MM.1S (cell line): ENCODE data around the gene TAF11L10.
"Not testable (repeated sequence)": the region's sequence is repeated elsewhere in the genome, so short reads cannot be mapped to it uniquely, and the experiment has no call there.

ENCODE experiments used
- CTCF ChIP-seq: fragments of 300-600 bp; sonication (generic); IDR thresholded peaks from 2 replicates; pipeline ENCODE4 v1.5.1; 2016; ENCODE audit warnings: antibody characterized with exemption, low read length, mixed read lengths
- EZH2 ChIP-seq: fragments of 300-600 bp; sonication (generic); optimal IDR thresholded peaks from 2 replicates; pipeline ENCODE3; 2017; ENCODE audit warnings: low read depth, mild to moderate bottlenecking, antibody characterized with exemption, low read length, mixed read lengths
- EZH2phosphoT487 ChIP-seq: fragments of 300-600 bp; sonication (generic); IDR thresholded peaks from 2 replicates; pipeline ENCODE4 v1.6.1; 2018; ENCODE audit warnings: antibody characterized with exemption, low read length

GRCh38 chr5:17585658-17586057 is 12.0 kb downstream of the TAF11L10 start, which contains the start of gene TAF11L7:
- TF ChIP-seq CTCF, EZH2, EZH2phosphoT487: not testable (repeated sequence)
